Upper lobe of right lung (tissue), 1 donor: ENCODE results near the gene PPM1H. TPM values are rescaled to one million over a fixed set of nuclear protein-coding genes. Genes with fewer than 3 reads are reported as not detected.

Experiments
- ATAC-seq: fragments of 200-7000 bp; cut with Tn5 transposase; one replicate; pipeline ENCODE4 v1.9.1; 2020; ENCODE audit warnings: mild to moderate bottlenecking, moderate library complexity
- DNase-seq: peaks from one replicate; pipeline ENCODE4 v3.0.0-alpha.2; 2020
- H3K27ac ChIP-seq: fragments of 200-600 bp; one replicate; pipeline ENCODE4 v1.8.0; 2022
- H3K27me3 ChIP-seq: fragments of 200-600 bp; one replicate; pipeline ENCODE4 v1.8.0; 2022; ENCODE audit warnings: mild to moderate bottlenecking
- H3K36me3 ChIP-seq: fragments of 200-600 bp; one replicate; pipeline ENCODE4 v1.8.0; 2022
- H3K4me1 ChIP-seq: fragments of 200-600 bp; one replicate; pipeline ENCODE4 v1.8.0; 2022
- H3K4me3 ChIP-seq: fragments of 200-600 bp; one replicate; pipeline ENCODE4 v1.8.0; 2022; ENCODE audit warnings: mild to moderate bottlenecking
- H3K9me3 ChIP-seq: fragments of 200-600 bp; one replicate; pipeline ENCODE4 v1.8.0; 2022
- intact Hi-C: fragments of 100-400 bp; cut with DNase I; formaldehyde crosslinking; loops from one replicate; pipeline ENCODE4 v1.11.0; 2022
- total RNA-seq: library from RNA; stranded (reverse); fragmentation: NEBNext Ultra II Directional; extraction: Animal tissue kit (Norgen Biotek cat#: 25700); gene quantifications from one replicate; pipeline ENCODE4 v1.2.1, GENCODE V29; 2021
- TF ChIP-seq, protein P1 (sequence below): fragments of 200-600 bp; IDR thresholded peaks from one replicate; pipeline ENCODE4 v1.8.0; 2022; ENCODE audit warnings: antibody characterized with exemption
- donor health status: DM: no; HTN: yes; CAD: no; lungs with severe emphysema.

Gene PPM1H
- total RNA-seq, 1 donor from 2014 or later = 8.0 TPM

DNA sequence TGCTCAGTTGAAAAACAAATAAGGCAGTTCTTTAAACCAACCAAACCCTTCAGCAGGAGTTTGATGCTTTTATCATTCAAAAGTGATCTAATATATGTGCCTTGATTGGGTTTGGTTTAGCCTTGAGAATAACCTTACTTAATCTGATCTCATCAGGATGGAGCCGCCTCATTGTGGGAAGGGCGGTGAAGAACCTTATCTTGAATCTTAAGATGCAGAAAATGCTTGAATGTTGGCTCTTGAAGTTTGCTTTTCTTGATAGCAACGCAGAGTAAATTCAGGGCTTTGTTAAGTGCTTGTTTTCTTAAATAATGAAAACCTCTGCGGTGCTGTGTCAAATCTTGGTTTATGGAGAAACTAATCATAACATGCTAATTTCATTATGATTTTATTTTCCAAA is 330.1 kb downstream of the PPM1H start:
- H3K4me3 ChIP-seq = peak overlapping the region; percentile 79
- DNase-seq (no peak), ATAC-seq (no peak)
- no peaks in the 10 kb centered on the region for H3K36me3 ChIP-seq
- peaks cover 20% of the 10 kb centered on the region for H3K4me1 ChIP-seq
- no peak overlapping the region for H3K27ac ChIP-seq
- H3K27me3 ChIP-seq = no peaks in the 10 kb centered on the region
- intact Hi-C loops = no loop called here
- TF ChIP-seq, protein P1, sequence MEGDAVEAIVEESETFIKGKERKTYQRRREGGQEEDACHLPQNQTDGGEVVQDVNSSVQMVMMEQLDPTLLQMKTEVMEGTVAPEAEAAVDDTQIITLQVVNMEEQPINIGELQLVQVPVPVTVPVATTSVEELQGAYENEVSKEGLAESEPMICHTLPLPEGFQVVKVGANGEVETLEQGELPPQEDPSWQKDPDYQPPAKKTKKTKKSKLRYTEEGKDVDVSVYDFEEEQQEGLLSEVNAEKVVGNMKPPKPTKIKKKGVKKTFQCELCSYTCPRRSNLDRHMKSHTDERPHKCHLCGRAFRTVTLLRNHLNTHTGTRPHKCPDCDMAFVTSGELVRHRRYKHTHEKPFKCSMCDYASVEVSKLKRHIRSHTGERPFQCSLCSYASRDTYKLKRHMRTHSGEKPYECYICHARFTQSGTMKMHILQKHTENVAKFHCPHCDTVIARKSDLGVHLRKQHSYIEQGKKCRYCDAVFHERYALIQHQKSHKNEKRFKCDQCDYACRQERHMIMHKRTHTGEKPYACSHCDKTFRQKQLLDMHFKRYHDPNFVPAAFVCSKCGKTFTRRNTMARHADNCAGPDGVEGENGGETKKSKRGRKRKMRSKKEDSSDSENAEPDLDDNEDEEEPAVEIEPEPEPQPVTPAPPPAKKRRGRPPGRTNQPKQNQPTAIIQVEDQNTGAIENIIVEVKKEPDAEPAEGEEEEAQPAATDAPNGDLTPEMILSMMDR = no peak
- no peaks in the 10 kb centered on the region for H3K9me3 ChIP-seq

DNA sequence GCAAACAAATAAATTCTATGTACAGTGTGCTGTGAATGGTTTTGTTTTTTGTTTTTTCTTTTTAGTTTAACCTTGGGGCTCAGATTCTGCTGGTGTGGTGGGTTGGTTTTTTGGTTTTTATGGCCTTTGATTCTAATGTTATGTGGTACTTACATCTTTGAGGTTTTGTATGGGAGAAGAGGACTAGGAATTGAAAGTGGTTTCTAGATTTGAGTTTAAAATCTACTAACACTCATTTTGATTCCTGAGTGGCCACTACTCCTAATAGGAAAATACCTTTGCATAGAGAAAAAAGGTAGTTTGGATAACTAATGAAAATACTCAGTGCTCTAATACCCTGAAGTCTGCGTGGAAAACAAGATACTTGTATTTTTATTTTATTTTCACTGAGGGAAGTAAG is 330.6 kb downstream of the PPM1H start:
- intact Hi-C loops = no loop called here
- no peaks in the 10 kb centered on the region for H3K9me3 ChIP-seq
- peaks cover 20% of the 10 kb centered on the region for H3K4me1 ChIP-seq
- peak overlapping the region; percentile 79 for H3K4me3 ChIP-seq
- no peaks in the 10 kb centered on the region for H3K27me3 ChIP-seq
- ATAC-seq (no peak), DNase-seq (no peak)
- H3K36me3 ChIP-seq = no peaks in the 10 kb centered on the region
- peak overlapping the region; percentile 100 for H3K27ac ChIP-seq
- TF ChIP-seq, protein P1 = no peak

DNA sequence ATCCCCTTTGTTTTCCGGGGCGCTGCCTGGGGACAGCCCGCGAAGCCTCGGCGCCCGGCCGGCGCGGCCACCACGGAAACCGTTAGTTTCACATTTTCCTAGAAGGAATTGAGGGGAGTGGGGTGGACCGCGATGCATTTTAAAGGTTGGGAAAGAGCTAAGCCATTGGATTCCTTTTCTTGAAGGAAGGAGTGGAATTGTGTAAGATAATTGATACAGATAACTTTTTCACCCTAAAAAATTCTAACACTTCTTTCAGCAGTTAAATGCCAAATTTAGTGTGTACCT is 331.2 kb downstream of the PPM1H start:
- intact Hi-C loops = no loop called here
- peaks cover 20% of the 10 kb centered on the region for H3K4me1 ChIP-seq
- no peaks in the 10 kb centered on the region for H3K27me3 ChIP-seq
- TF ChIP-seq, protein P1 = no peak
- H3K9me3 ChIP-seq = no peaks in the 10 kb centered on the region
- DNase-seq (no peak), ATAC-seq (no peak)
- peak overlapping the region; percentile 79 for H3K4me3 ChIP-seq
- H3K27ac ChIP-seq = peak overlapping the region; percentile 100
- no peaks in the 10 kb centered on the region for H3K36me3 ChIP-seq

DNA sequence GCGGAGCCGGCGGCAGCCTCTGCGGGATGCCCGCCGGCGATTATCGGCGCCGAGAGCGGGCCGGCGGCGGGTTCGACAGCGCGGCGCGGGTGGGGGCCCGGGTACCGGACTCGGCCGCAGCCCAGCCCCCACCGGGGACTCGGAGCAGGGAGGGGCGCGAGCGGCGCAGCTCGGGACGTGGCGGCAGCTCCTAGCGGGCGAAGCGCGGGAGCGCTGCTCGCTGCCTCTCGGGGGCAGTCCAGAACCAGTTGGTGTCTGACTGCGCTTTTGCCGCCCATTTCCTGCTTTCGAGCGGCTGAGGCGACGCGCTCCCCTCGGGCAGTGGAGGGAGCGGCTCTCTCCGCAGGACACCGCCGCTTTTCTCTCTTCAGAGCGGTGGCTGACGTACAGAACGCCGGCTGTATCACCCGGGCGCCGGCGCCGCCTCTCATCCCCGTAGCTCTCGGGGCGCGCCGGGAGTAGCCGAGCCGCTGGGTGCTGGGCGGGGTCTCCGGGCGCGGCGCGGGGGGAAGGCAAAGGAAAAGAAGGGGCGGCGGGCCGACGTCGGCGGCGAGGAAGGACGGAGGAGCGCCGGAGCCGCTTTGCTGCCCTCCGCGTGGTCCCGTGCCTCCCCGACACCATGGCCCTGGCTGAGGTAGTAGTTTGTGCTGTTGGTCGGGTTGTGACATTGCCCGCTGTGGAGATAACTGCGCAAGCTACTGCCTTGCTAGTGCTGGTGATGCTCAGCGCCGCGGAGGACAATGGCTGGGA is 331.7 kb downstream of the PPM1H start:
- no peaks in the 10 kb centered on the region for H3K9me3 ChIP-seq
- H3K36me3 ChIP-seq = no peaks in the 10 kb centered on the region
- intact Hi-C loops = no loop called here
- DNase-seq (peak; percentile 95), ATAC-seq (peak; percentile 94)
- peaks cover 20% of the 10 kb centered on the region for H3K4me1 ChIP-seq
- TF ChIP-seq, protein P1 = peak; percentile 55
- peak overlapping the region; percentile 100 for H3K27ac ChIP-seq
- peak overlapping the region; percentile 79 for H3K4me3 ChIP-seq
- no peaks in the 10 kb centered on the region for H3K27me3 ChIP-seq

DNA sequence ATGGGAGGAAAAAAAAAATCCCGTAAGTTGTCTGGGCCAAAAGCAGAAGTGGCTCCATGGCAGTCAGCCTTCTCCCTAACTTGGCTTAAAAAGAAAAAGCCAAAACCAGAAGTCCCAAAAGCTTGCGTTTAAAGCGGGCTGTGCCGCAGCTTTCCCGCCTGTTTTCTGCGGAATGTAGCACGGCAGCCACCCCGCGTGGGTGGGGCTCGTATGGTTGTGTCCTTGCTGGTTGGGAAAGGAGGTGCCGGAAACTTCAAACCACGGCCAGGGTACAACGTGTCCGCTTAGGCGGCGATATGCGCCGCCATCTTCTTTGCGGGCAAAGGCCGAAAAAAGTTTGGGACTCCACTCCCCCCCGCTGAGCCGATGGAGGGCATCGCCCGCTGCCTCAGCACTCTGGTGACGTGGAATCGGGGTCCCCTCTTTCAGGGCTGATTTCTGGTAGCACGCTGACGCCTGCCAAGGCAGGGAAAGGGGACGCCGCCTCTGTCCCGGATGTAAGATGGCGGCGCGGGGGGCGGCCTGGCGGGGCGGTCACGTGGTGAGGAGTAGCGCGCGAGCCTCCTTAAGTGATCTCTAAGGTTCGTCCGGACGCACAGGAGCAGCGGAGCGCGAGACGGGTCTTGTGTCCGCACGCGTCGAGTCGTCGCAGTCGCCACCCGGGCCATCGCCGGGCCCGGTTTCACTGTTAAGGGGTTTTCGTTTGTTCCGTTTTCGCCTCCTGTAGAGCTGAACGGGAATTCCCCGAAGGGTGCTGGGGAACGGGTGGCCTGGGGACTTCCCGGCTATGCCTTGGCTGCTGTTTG is 332.5 kb downstream of the PPM1H start:
- H3K27me3 ChIP-seq = no peaks in the 10 kb centered on the region
- DNase-seq = peak; percentile 95
- peaks cover 20% of the 10 kb centered on the region for H3K4me1 ChIP-seq
- H3K27ac ChIP-seq = peak overlapping the region; percentile 100
- peak overlapping the region; percentile 79 for H3K4me3 ChIP-seq
- TF ChIP-seq, protein P1 = no peak
- intact Hi-C loops = no loop called here
- H3K36me3 ChIP-seq = no peaks in the 10 kb centered on the region
- ATAC-seq = peak; percentile 86
- H3K9me3 ChIP-seq = no peaks in the 10 kb centered on the region
